GM19468 (cell line): Measurements from ENCODE around the gene ITGBL1.

ENCODE experiments used
- ATAC-seq: cut with Tn5 transposase; IDR thresholded peaks from one replicate; pipeline ENCODE4 v1.9.1; 2021; ENCODE audit warnings: mild to moderate bottlenecking, moderate library complexity, moderate number of reproducible peaks; ENCODE audit not compliant: unreplicated experiment; ENCODE audit errors: extremely low read depth

Gene ITGBL1, protein sequence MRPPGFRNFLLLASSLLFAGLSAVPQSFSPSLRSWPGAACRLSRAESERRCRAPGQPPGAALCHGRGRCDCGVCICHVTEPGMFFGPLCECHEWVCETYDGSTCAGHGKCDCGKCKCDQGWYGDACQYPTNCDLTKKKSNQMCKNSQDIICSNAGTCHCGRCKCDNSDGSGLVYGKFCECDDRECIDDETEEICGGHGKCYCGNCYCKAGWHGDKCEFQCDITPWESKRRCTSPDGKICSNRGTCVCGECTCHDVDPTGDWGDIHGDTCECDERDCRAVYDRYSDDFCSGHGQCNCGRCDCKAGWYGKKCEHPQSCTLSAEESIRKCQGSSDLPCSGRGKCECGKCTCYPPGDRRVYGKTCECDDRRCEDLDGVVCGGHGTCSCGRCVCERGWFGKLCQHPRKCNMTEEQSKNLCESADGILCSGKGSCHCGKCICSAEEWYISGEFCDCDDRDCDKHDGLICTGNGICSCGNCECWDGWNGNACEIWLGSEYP

DNA sequence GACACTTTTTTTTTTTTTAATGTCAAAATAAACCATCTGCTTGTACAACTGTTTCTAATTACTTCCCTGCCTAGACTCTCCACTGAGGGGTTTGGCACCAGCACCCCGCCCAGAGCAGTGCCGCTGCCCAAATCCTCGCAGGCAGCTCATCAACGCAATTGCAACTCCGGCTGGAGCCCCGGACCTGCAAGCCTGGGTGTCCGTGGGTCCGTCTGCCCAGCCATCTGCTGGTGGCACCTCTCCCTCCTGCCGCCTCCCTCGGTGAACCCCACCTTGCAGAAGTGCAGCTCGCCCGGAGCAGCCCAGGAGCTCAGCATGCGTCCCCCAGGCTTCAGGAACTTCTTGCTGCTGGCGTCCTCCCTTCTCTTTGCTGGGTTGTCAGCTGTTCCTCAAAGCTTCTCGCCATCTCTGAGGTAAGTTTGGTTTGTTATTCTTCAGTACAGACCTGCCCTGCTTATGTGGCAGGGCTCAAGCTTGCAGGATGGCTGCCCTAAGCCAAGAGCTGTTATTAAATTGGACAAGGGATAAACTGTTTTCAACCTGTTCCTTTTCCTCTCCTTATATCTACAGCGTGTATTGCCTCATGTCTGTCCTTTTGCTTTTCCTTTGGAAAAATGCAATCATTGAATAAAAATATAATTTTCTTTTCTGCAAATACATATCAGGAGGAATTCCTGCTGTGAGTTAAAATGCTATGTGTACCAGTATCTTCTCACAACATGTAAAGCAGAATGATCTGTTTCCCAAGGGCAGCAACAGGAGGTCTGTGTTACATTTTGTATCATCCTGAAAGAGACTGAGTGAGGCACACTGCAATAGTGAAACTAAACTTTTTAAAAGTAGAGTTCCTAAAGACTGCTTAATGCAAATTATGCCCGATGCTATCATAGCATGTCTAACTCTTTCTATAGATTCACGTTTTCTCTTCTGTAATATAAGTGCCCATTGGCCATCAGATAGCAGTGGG lies at the start of gene ITGBL1:
TSS of gene ITGBL1 (plus strand) at position 157 of the 967 bp plus-strand sequence. CDS start at position 316, 159 bp downstream.
- peak; percentile 79 for ATAC-seq

DNA sequence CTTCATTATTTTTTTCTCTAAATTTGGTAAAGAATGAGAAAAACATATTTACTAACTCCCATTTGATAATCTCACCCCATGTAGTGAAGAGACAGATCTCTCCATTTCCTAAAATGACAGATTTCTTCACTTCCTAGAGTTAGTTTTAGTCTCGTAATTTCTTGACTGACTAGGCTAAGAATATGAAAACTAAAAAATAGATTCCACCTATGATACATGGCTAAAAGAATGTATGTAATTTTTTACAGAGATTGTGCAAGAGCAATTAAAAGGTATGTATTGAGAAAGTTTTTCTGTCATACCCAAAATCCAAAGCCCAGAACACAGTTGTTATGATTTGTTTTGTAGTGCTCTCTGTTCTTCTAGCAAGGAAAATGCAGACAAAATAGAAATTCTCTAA lies 45.7 kb upstream of the ITGBL1 start:
- no peak for ATAC-seq

DNA sequence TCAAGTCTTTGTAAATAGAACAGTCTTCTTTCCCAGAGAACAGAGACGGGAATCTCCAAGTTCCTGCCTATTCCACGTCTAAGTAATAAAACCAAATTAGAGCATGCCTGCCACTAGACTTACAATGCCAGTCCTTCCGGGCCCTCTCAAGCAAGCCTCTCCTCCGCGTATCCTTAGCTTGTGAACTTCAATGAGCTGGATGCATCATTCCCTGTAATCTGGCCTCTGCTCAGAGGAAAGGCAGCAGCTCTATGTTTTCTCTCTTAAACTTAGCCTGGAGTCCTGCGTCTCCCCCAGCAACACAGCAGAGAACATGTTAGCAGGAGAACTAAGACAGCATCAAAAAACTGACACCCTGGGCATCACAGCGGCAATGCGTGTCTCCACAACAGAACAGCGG lies 44.3 kb upstream of the ITGBL1 start:
- no peak for ATAC-seq

DNA sequence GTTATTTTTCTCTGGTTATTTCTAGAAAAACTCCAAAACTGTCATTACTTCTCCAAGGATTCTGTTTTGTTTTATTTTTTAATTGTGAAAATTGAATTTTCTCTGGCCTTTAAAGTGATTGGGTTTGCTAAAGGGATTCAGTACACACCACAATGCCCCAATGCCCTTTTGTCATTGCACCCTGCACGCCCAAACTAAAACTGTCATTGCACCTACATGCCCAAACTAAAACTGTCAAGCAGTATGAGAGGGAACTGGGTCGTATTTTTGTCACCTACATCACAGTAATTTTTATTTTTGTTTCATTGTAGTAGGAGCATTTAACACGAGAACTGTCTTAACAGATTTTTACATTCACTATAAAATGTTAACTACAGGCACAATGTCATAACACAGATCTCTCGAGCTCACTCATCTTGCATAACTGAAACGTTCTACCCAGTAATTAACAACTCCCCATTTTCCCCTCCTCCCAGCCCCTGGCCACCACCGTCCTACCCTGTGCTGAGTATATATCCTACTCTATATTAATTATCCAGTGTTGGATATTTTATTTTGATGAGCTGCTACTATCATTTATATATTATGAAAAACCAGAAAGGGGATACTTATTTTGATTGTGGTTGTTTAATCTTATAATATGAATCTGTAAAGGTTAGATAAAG lies 43.4 kb upstream of the ITGBL1 start:
- ATAC-seq = no peak

DNA sequence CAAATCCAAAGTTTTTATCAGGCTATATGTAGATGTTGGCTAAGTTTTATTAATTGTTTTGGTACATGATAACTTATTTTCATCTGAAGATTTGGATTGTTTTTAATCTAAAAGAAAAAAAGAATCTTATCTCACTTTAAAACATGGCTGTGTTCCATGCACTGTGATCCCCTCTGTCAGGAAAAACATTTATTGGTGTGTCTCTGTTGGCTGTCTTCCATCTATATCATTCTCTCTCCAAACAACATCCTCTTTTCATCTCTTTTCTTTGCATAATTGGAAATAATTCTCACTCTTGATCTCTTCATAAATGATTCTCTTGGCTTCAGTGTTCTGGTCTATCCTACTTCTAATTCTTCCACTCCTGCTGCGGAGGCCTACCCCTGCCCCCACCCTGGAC lies 40.4 kb upstream of the ITGBL1 start:
- no peak for ATAC-seq

DNA sequence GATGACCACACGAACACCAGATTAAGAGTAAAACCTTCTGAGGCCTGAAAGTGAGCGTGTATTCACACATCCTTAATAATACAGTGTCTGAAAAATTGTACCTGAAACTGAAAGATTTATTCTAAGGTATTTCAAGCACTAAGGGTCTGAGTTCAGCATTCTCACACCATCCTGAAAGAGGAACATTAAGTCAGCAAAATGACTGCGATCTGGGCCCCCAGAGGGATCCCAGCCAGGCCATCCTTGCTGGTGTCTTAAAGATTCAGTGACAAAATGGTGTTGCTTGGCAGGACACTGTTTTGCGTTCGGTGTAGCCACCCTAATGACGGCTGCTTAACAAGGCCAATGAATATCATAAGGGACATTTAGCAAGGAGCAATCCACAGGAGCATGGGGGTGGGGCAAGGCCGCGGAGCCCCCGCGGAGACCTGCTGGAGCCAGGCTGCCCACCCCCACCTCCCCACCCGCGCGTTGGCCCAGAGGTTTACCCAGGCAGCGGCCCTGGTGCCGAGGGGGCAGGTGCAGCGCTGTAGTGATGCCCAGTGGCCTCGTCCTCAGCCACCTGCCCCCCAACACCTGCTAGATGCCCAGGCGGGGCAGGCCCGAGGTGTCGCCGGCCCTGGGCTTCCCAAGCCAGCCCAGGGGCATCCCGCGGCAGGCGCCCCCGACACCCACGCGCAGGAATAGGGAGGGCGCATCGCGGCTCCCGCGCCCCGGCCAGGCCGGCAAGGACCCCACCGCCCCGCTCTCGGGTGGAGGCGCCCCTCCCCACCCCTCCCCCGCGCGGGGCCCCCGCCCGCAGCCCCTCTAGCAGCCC lies 36.9 kb upstream of the ITGBL1 start:
- peak; percentile 47 for ATAC-seq

DNA sequence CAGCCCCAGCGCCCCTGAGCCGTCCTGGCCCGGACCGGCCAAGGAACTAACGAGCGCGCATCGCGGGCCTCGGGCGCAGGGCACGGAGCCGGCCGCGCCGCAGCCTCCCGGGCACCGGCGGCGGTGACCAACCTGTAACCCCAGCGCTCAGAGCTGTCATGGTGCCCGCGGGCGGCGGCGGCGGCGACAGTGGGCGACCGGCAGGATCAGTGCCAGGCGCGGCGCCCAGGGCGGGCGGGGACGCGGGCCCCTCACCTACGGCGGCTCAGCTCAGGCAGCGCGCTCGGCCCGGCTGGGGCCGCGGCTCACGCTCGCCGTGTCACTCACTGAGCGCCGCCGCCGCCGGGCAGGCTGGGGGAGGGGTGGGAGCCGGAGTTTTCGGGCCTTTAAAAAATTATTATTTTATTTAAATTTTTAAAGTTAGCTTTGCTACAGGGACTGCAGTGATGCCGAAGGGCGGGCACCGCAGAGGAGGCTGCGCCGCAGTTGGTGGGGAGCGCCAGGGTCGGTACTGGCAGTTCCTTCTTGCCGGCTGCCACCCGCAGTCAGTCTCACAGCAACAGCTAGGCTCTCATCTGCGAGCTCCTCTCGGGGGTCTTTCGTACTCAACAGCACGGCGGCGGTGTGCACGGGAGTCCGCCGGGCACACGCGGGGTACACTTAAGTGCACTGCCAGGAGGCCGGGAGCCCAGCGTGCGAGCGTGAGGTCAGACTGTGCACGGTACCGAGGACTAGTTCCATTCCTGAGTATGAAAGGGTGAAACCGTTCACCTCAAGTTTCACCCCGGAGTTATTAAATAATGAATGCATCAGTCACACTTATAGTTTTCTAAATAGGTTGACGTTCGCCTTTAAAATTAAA lies 36.1 kb upstream of the ITGBL1 start, which contains the start of gene NALCN:
TSS of gene NALCN (minus strand) at position 328 of the 862 bp plus-strand sequence. CDS start 17,382 bp downstream, outside the sequence.
- no peak for ATAC-seq

DNA sequence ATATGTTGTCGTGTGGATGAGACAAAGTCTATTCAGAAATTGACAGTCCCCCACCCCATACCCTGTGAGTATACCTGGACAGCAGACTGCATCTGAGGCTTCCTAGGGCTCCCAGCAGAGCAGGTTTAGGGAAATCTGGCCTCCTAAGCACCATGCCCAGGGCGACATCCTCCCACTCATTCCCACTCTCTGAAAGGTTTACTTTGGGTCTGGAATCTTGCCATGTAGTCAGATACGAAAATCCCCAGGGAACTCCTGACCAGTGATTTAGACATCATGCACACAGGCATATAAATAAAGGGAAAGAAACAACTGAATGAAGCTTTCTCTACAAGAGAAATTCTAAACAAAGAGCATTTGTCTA lies 35.5 kb upstream of the ITGBL1 start:
- no peak for ATAC-seq

DNA sequence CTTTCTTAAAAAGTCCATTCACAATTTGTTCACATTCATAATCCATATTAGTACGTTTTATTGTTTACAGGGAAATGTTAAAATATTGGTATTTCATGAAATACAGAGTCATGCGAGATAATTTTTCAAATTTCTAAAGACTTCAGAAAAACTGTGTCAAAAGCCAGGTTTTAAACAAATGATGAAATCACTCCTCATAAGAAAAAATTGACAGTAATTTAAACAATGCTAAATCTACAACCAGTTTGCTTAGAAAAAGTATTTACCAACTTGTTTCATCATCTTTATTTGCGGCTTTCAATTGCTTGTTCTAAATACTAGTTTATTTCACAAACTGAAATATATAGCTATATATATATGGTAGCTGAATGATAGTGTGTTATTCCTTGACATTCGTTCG lies 35.0 kb upstream of the ITGBL1 start:
- ATAC-seq = no peak

DNA sequence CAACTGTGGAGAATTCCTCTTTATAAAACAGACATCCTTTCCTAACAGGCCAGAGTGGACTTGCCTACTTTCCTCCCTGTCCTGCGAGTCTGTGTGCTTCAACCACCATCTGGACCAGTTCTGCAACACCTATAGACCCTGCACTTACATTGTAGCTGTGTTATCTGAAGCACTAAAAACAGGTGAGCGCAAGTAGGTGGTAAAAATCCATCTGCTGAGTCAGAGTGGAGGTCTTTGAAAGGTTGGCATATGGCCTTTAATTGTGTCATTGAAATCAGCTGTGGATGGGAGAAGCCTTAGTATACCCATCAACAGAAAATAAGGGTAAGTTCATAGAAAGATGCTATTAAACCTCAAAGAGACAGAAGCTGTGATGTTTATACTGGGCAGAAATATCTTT lies 28.6 kb upstream of the ITGBL1 start:
- no peak for ATAC-seq

DNA sequence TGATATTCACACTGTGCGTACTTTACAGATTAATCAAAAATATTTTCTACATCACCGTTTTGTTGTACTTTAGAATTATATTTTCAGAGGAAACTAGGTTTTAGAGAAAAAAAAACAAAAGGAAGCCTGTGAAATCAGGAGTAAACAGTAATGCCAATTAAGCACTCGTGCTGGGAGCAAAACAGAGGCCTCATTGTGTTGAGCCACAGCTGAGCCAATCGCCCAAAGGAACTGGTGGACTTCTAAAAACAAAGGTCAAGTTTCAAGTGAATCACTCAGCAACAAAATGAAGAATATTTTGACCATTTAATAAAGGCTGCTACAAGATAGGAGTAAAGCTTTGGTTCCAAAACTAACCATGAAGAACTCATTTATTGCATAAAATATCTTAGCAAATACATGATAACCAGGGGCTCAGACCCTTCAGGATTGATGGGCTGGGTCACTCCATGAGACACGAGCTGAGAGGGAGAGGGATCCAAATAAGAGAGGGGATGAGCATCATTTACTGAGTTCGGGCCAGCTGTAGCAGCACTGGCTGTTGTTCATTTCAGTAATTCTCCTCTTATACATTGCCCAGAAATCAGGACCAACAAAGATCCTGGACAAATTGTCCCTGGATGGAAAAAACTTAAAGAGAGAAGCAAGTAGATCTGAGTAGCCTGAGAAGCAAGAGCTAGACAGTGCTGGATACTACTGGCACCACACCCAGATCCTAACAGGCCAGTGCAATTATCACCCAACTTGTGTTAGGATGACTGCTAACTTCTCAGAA lies 27.9 kb upstream of the ITGBL1 start:
- ATAC-seq = no peak

DNA sequence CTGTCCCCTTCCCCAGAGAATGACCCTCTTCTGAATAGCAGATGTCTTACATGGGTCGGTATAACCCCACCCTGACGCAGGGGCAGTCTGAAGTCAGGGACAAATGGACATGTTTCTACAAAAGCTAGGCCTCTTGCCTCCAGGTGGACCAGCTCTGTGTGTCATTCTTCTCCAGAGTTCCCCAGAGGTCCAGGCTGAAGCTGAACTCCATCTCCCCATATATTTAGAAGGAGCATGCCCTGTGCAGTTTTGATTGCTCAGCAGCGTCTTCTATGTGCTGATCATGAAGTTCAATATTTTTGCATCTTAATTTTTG lies 27.4 kb upstream of the ITGBL1 start:
- ATAC-seq = no peak

DNA sequence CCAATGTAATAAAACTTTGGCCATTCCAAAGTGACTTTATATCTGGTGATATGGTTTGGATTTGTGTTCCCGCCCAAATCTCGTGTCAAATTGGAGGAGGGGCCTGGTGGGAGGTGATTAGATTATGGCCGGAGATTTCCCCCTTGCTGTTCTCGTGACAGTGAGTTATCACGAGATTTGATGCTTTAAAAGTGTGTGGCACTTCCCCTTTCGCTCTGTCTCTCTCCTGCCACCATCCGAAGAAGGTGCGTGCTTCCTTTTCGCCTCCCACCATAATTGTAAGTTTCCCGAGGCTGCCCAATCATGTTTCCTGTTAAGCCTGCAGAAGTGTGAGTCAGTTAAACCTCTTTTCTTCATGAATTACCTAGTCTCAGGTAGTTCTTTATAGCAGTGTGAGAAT lies 26.9 kb upstream of the ITGBL1 start:
- no peak for ATAC-seq

DNA sequence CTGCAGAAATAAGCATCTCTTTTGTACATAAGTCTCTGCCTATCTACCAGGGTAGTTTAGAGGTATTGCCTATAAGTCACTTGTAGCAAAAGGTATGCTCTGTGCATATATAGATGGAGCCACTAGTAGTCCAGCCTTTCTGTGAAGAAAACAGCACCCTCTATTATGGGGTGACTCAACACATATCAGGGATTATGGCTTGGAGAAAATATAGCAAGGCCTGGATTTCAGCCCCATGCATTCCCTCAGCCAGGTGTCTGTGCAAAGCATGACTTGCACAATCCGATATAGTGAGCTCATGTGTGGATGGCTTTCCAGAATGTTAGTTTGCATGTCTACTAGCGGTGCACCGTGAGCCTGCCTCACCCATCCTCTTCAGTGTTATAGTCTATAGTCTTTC lies 22.7 kb upstream of the ITGBL1 start:
- no peak for ATAC-seq

DNA sequence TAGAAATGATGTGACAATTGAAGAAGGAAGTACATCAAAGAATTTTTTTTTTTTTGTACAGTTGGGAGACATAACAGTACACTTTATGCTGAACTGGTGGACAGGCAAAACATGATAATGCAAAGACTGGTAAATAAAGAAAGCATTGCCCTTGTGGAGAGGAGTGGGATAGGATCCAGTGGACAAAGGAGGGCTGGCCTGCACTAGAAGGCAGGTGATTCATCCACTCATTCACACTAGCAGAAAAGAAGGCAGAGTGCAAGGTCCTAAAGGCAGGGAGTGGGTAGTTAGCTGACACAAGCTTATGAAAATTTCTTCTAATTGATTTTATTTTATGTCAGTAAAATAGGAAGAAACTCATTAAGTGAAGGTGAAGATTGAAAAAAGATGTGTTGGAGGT lies 18.6 kb upstream of the ITGBL1 start:
- ATAC-seq = no peak

DNA sequence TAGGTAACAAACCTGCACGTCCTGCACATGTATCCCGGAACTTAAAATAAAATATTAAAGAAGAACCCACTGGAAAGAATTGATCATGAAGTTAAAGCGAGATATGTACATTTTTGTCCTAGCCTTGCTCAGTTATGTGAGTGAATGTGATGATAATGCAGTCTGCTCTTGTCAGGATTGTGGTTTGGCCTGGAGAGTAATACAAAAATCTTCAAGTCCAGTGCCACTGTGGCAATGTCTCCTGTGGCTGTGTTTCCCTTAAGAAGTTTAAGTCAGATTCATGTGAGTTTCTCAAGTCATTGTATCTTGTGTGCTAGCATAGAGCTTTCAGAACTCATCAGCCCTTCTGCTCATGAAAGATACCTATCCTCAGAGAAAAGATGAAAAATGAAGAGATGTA lies 18.0 kb upstream of the ITGBL1 start:
- no peak for ATAC-seq

DNA sequence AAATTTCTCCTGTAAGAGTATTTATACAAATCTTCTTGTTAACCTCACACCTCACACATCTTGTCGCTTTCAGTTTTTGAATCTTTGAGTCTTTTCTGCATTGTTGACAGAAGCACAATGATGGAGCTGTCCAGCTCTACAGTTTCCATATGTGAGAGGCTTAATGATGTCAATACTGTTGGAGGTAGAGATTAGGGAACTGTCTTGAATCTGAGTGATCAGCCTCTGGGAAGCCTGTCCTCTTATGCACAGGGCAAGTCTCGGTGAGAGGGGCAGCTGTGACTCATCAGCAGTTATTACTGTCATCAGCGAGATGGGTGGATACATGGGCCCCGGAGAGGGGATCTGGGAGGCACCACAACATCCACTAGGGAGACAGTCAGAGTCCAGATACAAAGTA lies 4.6 kb upstream of the ITGBL1 start:
- ATAC-seq = no peak
